WTC11 (cell line): ENCODE results near the gene VWA5B1. TPM values are rescaled to one million over a fixed set of nuclear protein-coding genes. Genes with fewer than 3 reads are reported as not detected.

Source experiments
- total RNA-seq: library from RNA; stranded (reverse); gene quantifications from 3 replicates; pipeline ENCODE4 v1.2.3, GENCODE V29; 2021

The VWA5B1 gene
- total RNA-seq, 1 experiment from 2014 or later: 1.5 TPM

Other genes starting within 250 kb of the VWA5B1 start
- gene PLA2G5, start 220.7 kb upstream of the VWA5B1 start, total RNA-seq: 0.30 TPM in 1 of 3 replicates, not detected in the others
- gene PLA2G2D, start 171.3 kb upstream of the VWA5B1 start, total RNA-seq: not detected in 3 replicates
- gene PLA2G2F, start 151.6 kb upstream of the VWA5B1 start, total RNA-seq: not detected in 3 replicates
- gene UBXN10, start 104.8 kb upstream of the VWA5B1 start, total RNA-seq: 0.52 to 0.76 TPM (median 0.71 TPM) in 3 replicates
- gene PLA2G2C, start 104.4 kb upstream of the VWA5B1 start, total RNA-seq: not detected in 3 replicates
- gene CAMK2N1, start 195.3 kb downstream of the VWA5B1 start, total RNA-seq: 10.0 to 10.9 TPM (median 10.1 TPM) in 3 replicates
- gene MUL1, start 217.3 kb downstream of the VWA5B1 start, total RNA-seq: 21.0 to 22.2 TPM (median 21.9 TPM) in 3 replicates